Immature natural killer cell (primary cell): ENCODE results near the gene ATP6V0B. TPM values are rescaled to one million over a fixed set of nuclear protein-coding genes. Genes with fewer than 3 reads are reported as not detected.
A peak's percentile ranks its signal among the peaks of the same experiment; 100 is the strongest.

Source experiments
- DNase-seq, 3 donors: peaks; one replicate each; pipeline ENCODE4 v3.0.0; 2022; ENCODE audit warnings: mixed read lengths in 1 of 3
- H3K27ac Mint-ChIP-seq, 6 donors: one replicate each; pipeline ENCODE4 v1.8.0; 2020; ENCODE audit warnings: mixed read lengths in 6 of 6, mild to moderate bottlenecking in 5 of 6, inconsistent platforms in 4 of 6, moderate library complexity in 3 of 6
- H3K27me3 Mint-ChIP-seq, 3 donors: one replicate each; pipeline ENCODE4 v1.8.0; 2020 to 2021; ENCODE audit warnings: low read depth in 3 of 3, mild to moderate bottlenecking in 3 of 3, mixed read lengths in 3 of 3, moderate library complexity in 3 of 3, inconsistent platforms in 1 of 3
- H3K36me3 Mint-ChIP-seq, 3 donors: one replicate each; pipeline ENCODE4 v1.8.0; 2020; ENCODE audit warnings: mixed read lengths in 3 of 3, inconsistent platforms in 2 of 3, mild to moderate bottlenecking in 2 of 3
- H3K4me1 Mint-ChIP-seq, 2 donors: one replicate each; pipeline ENCODE4 v1.8.0; 2020; ENCODE audit warnings: inconsistent platforms in 2 of 2, mild to moderate bottlenecking in 2 of 2, mixed read lengths in 2 of 2, moderate library complexity in 1 of 2
- H3K4me3 Mint-ChIP-seq, 5 donors: one replicate each; pipeline ENCODE4 v1.8.0; 2020; ENCODE audit warnings: mild to moderate bottlenecking in 5 of 5, mixed read lengths in 5 of 5, inconsistent platforms in 3 of 5, moderate library complexity in 3 of 5
- H3K9me3 Mint-ChIP-seq, 6 donors: one replicate each; pipeline ENCODE4 v1.8.0; 2020; ENCODE audit warnings: mild to moderate bottlenecking in 6 of 6, mixed read lengths in 6 of 6, inconsistent platforms in 4 of 6, moderate library complexity in 3 of 6
- polyA plus RNA-seq, 3 donors: library from polyadenylated mRNA; unstranded; fragments of 300-500 nt; fragmentation: Illumina TruSeq; gene quantifications; one replicate each; pipeline ENCODE4 v1.2.3, GENCODE V29; 2021

The ATP6V0B gene
- polyA plus RNA-seq, 3 donors from 2014 or later = 227 to 425 (median 395) TPM

DNA sequence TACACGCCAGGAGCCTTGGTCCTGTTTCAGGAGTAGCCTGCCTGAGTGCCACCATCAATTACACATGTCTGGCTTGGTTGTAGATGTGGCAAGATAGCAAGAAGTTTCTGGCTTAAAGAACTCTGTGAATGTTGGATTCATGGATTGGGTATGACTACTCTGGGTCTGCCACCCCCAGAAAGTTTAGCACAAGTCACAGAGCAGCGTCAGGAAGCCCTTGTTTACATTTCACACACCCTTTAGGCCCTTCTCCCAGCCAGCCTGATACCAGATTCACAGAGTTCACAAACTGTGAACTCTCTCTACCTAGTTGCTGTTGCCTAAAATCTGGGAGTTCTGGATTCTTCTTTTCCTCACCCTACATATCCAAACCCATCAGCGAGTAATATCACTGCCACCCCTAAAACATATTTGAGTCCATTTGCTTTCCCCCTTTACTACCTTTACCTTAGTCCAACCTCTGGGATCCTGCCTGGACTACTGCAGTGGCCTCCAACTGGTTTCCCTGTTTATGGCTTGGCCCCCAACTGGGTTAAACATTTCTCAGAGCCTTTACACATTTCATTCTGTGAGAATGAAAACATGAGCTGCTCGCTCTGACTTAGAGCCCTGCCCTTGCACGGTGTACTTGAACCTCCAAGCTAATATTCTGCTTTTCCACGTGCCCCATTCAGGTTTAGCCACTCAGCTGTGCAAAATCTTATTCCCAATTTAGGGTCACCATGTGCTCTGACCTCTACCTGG is 12.6 kb downstream of the ATP6V0B start:
- H3K27ac Mint-ChIP-seq = no peak overlapping the region
- DNase-seq = no peak
- peaks cover 0 to 8% (median 0%) of the 10 kb centered on the region in 3 donors for H3K27me3 Mint-ChIP-seq

GRCh38 chr1:43990271-43991199 is 15.8 kb downstream of the ATP6V0B start:
- Mint-ChIP-seq H3K4me1 (peaks cover 0 to 12% of the 10 kb centered on the region in 2 donors), H3K36me3 (no peaks in the 10 kb centered on the region), H3K27me3 (peaks cover 0 to 7% (median 0%) of the 10 kb centered on the region in 3 donors), H3K4me3 (peak overlapping the region; percentile 90 to 97 (median 96)), H3K9me3 (no peaks in the 10 kb centered on the region), H3K27ac (peak overlapping the region in 4 of 6 donors; percentile 78 to 93 (median 90))
- no peak for DNase-seq

More for the DNA sequence above, 12.6 kb downstream of the ATP6V0B start:
- Mint-ChIP-seq H3K9me3 (no peaks in the 10 kb centered on the region), H3K4me1 (peaks cover 0 to 10% of the 10 kb centered on the region in 2 donors), H3K4me3 (no peak overlapping the region), H3K36me3 (no peaks in the 10 kb centered on the region)

DNA sequence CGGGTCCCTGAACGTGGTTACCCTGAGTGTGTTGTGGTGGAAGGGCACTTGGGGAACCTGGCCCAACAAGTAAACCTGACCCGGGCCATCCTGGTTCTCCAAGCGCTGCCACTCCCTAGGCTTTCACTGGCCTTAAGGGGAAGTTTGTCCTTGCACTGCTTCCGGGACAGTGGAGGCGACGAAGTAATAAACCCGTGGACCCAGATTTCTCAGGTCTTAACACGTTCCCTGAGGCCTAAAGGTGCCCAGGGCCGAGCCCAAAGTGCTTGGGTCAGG is 16.4 kb downstream of the ATP6V0B start:
- Mint-ChIP-seq H3K4me1 (peaks cover 0 to 12% of the 10 kb centered on the region in 2 donors), H3K36me3 (no peaks in the 10 kb centered on the region), H3K4me3 (peak overlapping the region; percentile 90 to 97 (median 96)), H3K27ac (peak overlapping the region in 5 of 6 donors; percentile 29 to 93 (median 89)), H3K27me3 (peaks cover 0 to 7% (median 0%) of the 10 kb centered on the region in 3 donors), H3K9me3 (no peaks in the 10 kb centered on the region)
- DNase-seq = no peak

- Mint-ChIP-seq H3K4me3 (peak within 1 kb of the TSS; percentile 90 to 97 (median 96)), H3K9me3 (no peaks in the 10 kb centered on the region), H3K36me3 (no peaks in the 10 kb centered on the region), H3K27ac (peak within 1 kb of the TSS; percentile 62 to 93 (median 88)), H3K4me1 (peaks cover 0 to 12% of the 10 kb centered on the region in 2 donors), H3K27me3 (peaks cover 0 to 7% (median 0%) of the 10 kb centered on the region in 3 donors)
- DNase-seq = peak; percentile 79 to 81 (median 79)
These were observed 16.9 kb downstream of the ATP6V0B start, which contains the start of gene CCDC24 for GRCh38 chr1:43991476-43992231. TSS of gene CCDC24 (plus strand) at chr1:43991599. CDS start at chr1:43991879, 280 bp downstream.

- no peak for DNase-seq
- H3K4me3 Mint-ChIP-seq = peak overlapping the region; percentile 90 to 97 (median 96)
- H3K4me1 Mint-ChIP-seq = peaks cover 0 to 12% of the 10 kb centered on the region in 2 donors
- H3K27me3 Mint-ChIP-seq = peaks cover 0 to 7% (median 0%) of the 10 kb centered on the region in 3 donors
- peak overlapping the region in 4 of 6 donors; percentile 0 to 55 (median 14) for H3K27ac Mint-ChIP-seq
- no peaks in the 10 kb centered on the region for H3K36me3 Mint-ChIP-seq
- H3K9me3 Mint-ChIP-seq = no peaks in the 10 kb centered on the region
These were observed 17.7 kb downstream of the ATP6V0B start for GRCh38 chr1:43992232-43992995.

DNA sequence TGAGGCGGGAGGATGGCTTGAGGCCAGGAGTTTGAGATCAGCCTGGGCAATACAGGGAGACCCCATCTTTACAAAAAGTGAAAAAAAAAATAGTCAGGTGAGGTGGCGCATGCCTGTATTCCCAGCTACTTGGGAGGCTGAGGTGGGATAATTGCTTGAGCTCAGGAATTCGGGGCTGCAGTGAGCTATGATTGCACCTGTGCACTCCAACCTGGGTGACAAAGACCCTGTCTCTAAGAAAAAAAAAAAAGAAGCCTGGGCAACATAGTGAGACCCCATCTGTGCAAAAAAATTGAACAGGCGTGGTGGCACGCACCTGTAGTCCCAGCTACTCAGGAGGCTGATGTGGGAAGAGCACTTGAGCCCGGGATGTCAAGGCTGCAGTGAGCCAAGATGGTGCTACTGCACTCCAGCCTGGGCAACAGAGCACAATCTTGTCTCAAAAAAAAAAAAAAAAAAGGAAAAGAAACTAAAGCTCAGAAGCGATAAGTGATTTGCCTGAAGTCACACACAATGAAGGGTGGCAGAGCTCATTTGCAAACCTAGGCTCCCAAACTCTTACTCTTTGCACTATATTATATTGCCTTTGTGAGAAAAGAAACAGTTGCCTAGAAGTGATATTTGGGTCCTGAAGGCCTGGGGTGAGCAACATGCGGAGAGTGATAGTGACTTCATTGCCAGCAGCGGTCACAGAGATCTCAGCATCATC is 18.6 kb downstream of the ATP6V0B start:
- Mint-ChIP-seq H3K9me3 (no peaks in the 10 kb centered on the region), H3K27me3 (peaks cover 0 to 7% (median 0%) of the 10 kb centered on the region in 3 donors), H3K27ac (no peak overlapping the region), H3K36me3 (no peaks in the 10 kb centered on the region), H3K4me3 (peak overlapping the region in 3 of 5 donors; percentile 35 to 96 (median 71)), H3K4me1 (peaks cover 0 to 12% of the 10 kb centered on the region in 2 donors)
- DNase-seq = no peak

- Mint-ChIP-seq H3K27ac (no peak overlapping the region), H3K27me3 (peaks cover 0 to 7% (median 0%) of the 10 kb centered on the region in 3 donors), H3K36me3 (no peaks in the 10 kb centered on the region)
These were observed 19.3 kb downstream of the ATP6V0B start for GRCh38 chr1:43994071-43994470.

GRCh38 chr1:43994794-43995790 is 20.3 kb downstream of the ATP6V0B start:
- H3K4me3 Mint-ChIP-seq = no peak overlapping the region
- H3K36me3 Mint-ChIP-seq = no peaks in the 10 kb centered on the region
- DNase-seq = no peak
- no peak overlapping the region for H3K27ac Mint-ChIP-seq
- H3K27me3 Mint-ChIP-seq = peaks cover 0 to 7% (median 0%) of the 10 kb centered on the region in 3 donors
- H3K9me3 Mint-ChIP-seq = no peaks in the 10 kb centered on the region
- H3K4me1 Mint-ChIP-seq = peaks cover 0 to 12% of the 10 kb centered on the region in 2 donors

More at GRCh38 chr1:43994071-43994470, 19.3 kb downstream of the ATP6V0B start:
- H3K9me3 Mint-ChIP-seq = no peaks in the 10 kb centered on the region
- DNase-seq = no peak
- peaks cover 0 to 12% of the 10 kb centered on the region in 2 donors for H3K4me1 Mint-ChIP-seq
- H3K4me3 Mint-ChIP-seq = no peak overlapping the region

- Mint-ChIP-seq H3K36me3 (no peaks in the 10 kb centered on the region), H3K4me3 (no peak overlapping the region)
- DNase-seq = no peak
These were observed 21.4 kb downstream of the ATP6V0B start for GRCh38 chr1:43995984-43996732.

DNA sequence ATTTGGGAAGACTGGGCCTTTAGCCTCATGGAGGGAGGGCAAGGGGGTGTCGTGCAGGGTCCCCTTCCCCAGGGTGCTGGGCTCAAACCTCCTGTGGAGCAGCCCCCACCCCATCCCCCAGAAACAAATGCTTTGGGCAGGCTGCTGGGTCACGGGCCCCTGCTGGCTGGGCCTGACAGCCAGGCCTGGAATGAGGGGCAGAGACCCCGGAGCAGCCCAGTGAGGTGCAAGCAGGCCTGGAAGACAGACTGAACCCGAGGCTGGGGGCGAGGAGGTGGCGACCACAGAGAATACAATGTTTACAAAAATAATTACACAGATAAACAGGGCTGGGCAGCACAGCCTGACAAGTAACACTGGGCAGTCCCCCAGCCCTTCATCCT is 22.0 kb downstream of the ATP6V0B start:
- Mint-ChIP-seq H3K27me3 (peaks cover 0 to 3% (median 0%) of the 10 kb centered on the region in 3 donors), H3K9me3 (no peaks in the 10 kb centered on the region), H3K4me1 (peaks cover 0 to 5% of the 10 kb centered on the region in 2 donors), H3K27ac (no peak overlapping the region), H3K36me3 (no peaks in the 10 kb centered on the region), H3K4me3 (no peak overlapping the region)
- DNase-seq = no peak

More at GRCh38 chr1:43995984-43996732, 21.4 kb downstream of the ATP6V0B start:
- peaks cover 0 to 7% (median 0%) of the 10 kb centered on the region in 3 donors for H3K27me3 Mint-ChIP-seq
- peaks cover 0 to 9% of the 10 kb centered on the region in 2 donors for H3K4me1 Mint-ChIP-seq
- no peak overlapping the region for H3K27ac Mint-ChIP-seq
- H3K9me3 Mint-ChIP-seq = no peaks in the 10 kb centered on the region
